GM12872 (cell line): ENCODE data around the gene UBL7.

Experiments used
- CTCF ChIP-seq: IDR thresholded peaks from 3 replicates; pipeline ENCODE4 v1.5.1; 2011; ENCODE audit warnings: low read depth, mild to moderate bottlenecking, low read length, moderate library complexity; ENCODE audit not compliant: insufficient read depth

The UBL7 gene

GRCh38 chr15:74449643-74450205 is 11.2 kb downstream of the UBL7 start:
- no peak for TF ChIP-seq CTCF

- TF ChIP-seq CTCF = no peak
These were observed 11.9 kb downstream of the UBL7 start for GRCh38 chr15:74449095-74449494.

- no peak for TF ChIP-seq CTCF
These were observed 14.9 kb downstream of the UBL7 start for GRCh38 chr15:74445816-74446763.

- no peak for TF ChIP-seq CTCF
These were observed 16.6 kb downstream of the UBL7 start for GRCh38 chr15:74444106-74445062.

GRCh38 chr15:74443100-74443909 is 17.7 kb downstream of the UBL7 start:
- no peak for TF ChIP-seq CTCF

- no peak for TF ChIP-seq CTCF
These were observed 18.4 kb downstream of the UBL7 start for GRCh38 chr15:74442604-74443003.
